Breast epithelium (tissue), 3 donors: Measurements from ENCODE around the gene HOMER1.

Experiments used
- POLR2AphosphoS5 ChIP-seq, 3 donors: sonication (generic); formaldehyde crosslinking; IDR thresholded peaks; one replicate each; pipeline ENCODE4 v1.6.1; 2017; ENCODE audit warnings: antibody characterized with exemption in 3 of 3
- TF ChIP-seq, protein P1 (sequence below), 3 donors: fragments of 450-650 bp; IDR thresholded peaks; one replicate each; pipeline ENCODE4 v1.5.1; 2016 to 2017; ENCODE audit warnings: antibody characterized with exemption in 3 of 3, mild to moderate bottlenecking in 3 of 3, moderate library complexity in 3 of 3

DNA sequence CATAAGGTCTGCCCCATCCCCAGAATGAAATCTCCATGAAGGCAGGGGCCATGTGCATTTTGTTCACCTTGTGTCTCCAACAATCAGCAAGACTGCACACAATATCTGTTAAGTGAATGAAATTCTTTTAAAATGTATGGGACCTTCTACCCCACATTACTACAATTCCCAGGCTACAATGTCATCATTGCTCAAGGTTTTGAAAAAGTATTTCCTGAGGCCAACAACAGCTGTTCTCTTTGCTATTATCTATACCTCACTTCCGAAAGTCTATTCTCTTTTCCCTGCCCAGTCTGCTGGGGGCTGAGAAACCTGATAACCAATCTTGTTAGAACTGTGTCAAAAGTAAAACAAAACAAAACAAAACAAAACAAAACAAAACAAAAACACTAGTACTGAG is 29.2 kb downstream of the HOMER1 start:
- TF ChIP-seq, protein P1, sequence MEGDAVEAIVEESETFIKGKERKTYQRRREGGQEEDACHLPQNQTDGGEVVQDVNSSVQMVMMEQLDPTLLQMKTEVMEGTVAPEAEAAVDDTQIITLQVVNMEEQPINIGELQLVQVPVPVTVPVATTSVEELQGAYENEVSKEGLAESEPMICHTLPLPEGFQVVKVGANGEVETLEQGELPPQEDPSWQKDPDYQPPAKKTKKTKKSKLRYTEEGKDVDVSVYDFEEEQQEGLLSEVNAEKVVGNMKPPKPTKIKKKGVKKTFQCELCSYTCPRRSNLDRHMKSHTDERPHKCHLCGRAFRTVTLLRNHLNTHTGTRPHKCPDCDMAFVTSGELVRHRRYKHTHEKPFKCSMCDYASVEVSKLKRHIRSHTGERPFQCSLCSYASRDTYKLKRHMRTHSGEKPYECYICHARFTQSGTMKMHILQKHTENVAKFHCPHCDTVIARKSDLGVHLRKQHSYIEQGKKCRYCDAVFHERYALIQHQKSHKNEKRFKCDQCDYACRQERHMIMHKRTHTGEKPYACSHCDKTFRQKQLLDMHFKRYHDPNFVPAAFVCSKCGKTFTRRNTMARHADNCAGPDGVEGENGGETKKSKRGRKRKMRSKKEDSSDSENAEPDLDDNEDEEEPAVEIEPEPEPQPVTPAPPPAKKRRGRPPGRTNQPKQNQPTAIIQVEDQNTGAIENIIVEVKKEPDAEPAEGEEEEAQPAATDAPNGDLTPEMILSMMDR (IDR thresholded peaks at IDR 0.05) = no peak
- TF ChIP-seq POLR2AphosphoS5 (IDR thresholded peaks at IDR 0.05) = no peak
